Measurements from ENCODE around the gene LDLRAD1.

- no peak for TF ChIP-seq ARNT (IDR thresholded peaks at IDR 0.05)
- no peak for TF ChIP-seq FOXK2 (IDR thresholded peaks at IDR 0.05)
- no peak for TF ChIP-seq BHLHE40 (IDR thresholded peaks at IDR 0.05; ENCODE audit: borderline replicate concordance)
Observed at GRCh38 chr1:54011316-54012007, 6.5 kb downstream of the LDLRAD1 start.
